ENCODE measurements around the gene ADRM1.

GRCh38 chr20:62285151-62285550 is 17.6 kb upstream of the ADRM1 start:
- TF ChIP-seq CTCF (conservative IDR thresholded peaks at IDR 0.05; ENCODE audit: low read length): no peak
- no peak for TF ChIP-seq EZH2phosphoT487 (IDR thresholded peaks at IDR 0.05; ENCODE audit: borderline replicate concordance, low read depth, low read length)

Data from OCI-LY7 (cell line).